SK-N-SH treated with all-trans-retinoic acid at 6 μM for 48 hours (cell line): ENCODE results near the gene MAP3K12.

Source experiments
- ATAC-seq: fragments of 200-7000 bp; cut with Tn5 transposase; 3 replicates; pipeline ENCODE4 v1.9.1; 2020; ENCODE audit warnings: mild to moderate bottlenecking, moderate library complexity
- BACH2 ChIP-seq: fragments of 250-450 bp; sonication (Bioruptor Pico); IDR thresholded peaks from 2 replicates; pipeline ENCODE4 v1.9.0; 2021; ENCODE audit warnings: mild to moderate bottlenecking, borderline replicate concordance
- CSDC2 ChIP-seq: fragments of 250-450 bp; sonication (Bioruptor Pico); IDR thresholded peaks from 2 replicates; pipeline ENCODE4 v1.5.0; 2020; ENCODE audit warnings: mild to moderate bottlenecking, moderate library complexity
- CSRNP3 ChIP-seq: fragments of 250-450 bp; sonication (Bioruptor Pico); IDR thresholded peaks from 2 replicates; pipeline ENCODE4 v1.5.1; 2021; ENCODE audit warnings: mild to moderate bottlenecking, moderate library complexity
- ESRRG ChIP-seq: fragments of 250-450 bp; sonication (Bioruptor Pico); IDR thresholded peaks from 2 replicates; pipeline ENCODE4 v1.6.1; 2021; ENCODE audit warnings: mild to moderate bottlenecking
- GLIS3 ChIP-seq: fragments of 250-450 bp; sonication (Bioruptor Pico); IDR thresholded peaks from 2 replicates; pipeline ENCODE4 v1.5.0; 2020; ENCODE audit warnings: mild to moderate bottlenecking, moderate library complexity
- ISL1 ChIP-seq: fragments of 250-450 bp; sonication (Bioruptor Pico); IDR thresholded peaks from 2 replicates; pipeline ENCODE4 v2.1.2; 2022; ENCODE audit warnings: mild to moderate bottlenecking, moderate library complexity
- PATZ1 ChIP-seq: fragments of 250-450 bp; sonication (Bioruptor Pico); IDR thresholded peaks from 2 replicates; pipeline ENCODE4 v1.8.0; 2020; ENCODE audit warnings: mild to moderate bottlenecking, moderate library complexity, borderline replicate concordance
- RARB ChIP-seq: fragments of 250-450 bp; sonication (Bioruptor Pico); IDR thresholded peaks from 2 replicates; pipeline ENCODE4 v1.8.0; 2021; ENCODE audit warnings: mild to moderate bottlenecking, moderate library complexity
- SNAI2 ChIP-seq: fragments of 250-450 bp; sonication (Bioruptor Pico); IDR thresholded peaks from 2 replicates; pipeline ENCODE4 v1.5.0; 2020; ENCODE audit warnings: mild to moderate bottlenecking, moderate library complexity
- TCF4 ChIP-seq: fragments of 250-450 bp; sonication (Bioruptor Pico); IDR thresholded peaks from 2 replicates; pipeline ENCODE4 v1.8.0; 2021; ENCODE audit warnings: mild to moderate bottlenecking, moderate library complexity, borderline replicate concordance
- TOX ChIP-seq: fragments of 250-450 bp; sonication (Bioruptor Pico); IDR thresholded peaks from 2 replicates; pipeline ENCODE4 v1.8.0; 2021; ENCODE audit warnings: mild to moderate bottlenecking, moderate library complexity, borderline replicate concordance
- TSHZ2 ChIP-seq: fragments of 250-450 bp; sonication (Bioruptor Pico); IDR thresholded peaks from 2 replicates; pipeline ENCODE4 v1.5.0; 2020; ENCODE audit warnings: mild to moderate bottlenecking, moderate library complexity
- ZFP3 ChIP-seq: fragments of 250-450 bp; sonication (Bioruptor Pico); IDR thresholded peaks from 2 replicates; pipeline ENCODE4 v1.5.0; 2020; ENCODE audit warnings: mild to moderate bottlenecking, moderate library complexity
- ZFP30 ChIP-seq: fragments of 450-650 bp; formaldehyde crosslinking; IDR thresholded peaks from 2 replicates; pipeline ENCODE4 v1.5.0; 2022; ENCODE audit warnings: mild to moderate bottlenecking, moderate library complexity
- ZNF70 ChIP-seq: fragments of 450-650 bp; formaldehyde crosslinking; IDR thresholded peaks from 2 replicates; pipeline ENCODE4 v1.5.0; 2020; ENCODE audit warnings: mild to moderate bottlenecking, moderate library complexity
- ZNF8 ChIP-seq: fragments of 450-650 bp; formaldehyde crosslinking; IDR thresholded peaks from 2 replicates; pipeline ENCODE4 v1.5.0; 2020; ENCODE audit warnings: mild to moderate bottlenecking, moderate library complexity
- TF ChIP-seq, protein P1 (sequence below): fragments of 250-450 bp; sonication (Bioruptor Pico); IDR thresholded peaks from 2 replicates; pipeline ENCODE4 v1.8.0; 2021; ENCODE audit warnings: low read depth, mild to moderate bottlenecking, moderate library complexity, borderline replicate concordance

MAP3K12 gene

GRCh38 chr12:53530061-53530460 is 30.8 kb upstream of the MAP3K12 start:
- no peak for ATAC-seq
- TF ChIP-seq ESRRG (CRISPR knock-in tag) (no peak), SNAI2 (CRISPR knock-in tag) (no peak), CSRNP3 (CRISPR knock-in tag) (no peak), BACH2 (no peak)
- TF ChIP-seq, all 23 proteins: peak for 0

- ATAC-seq = no peak
- no peak for TF ChIP-seq TSHZ2 (CRISPR knock-in tag)
- no peak for TF ChIP-seq ZFP30
- no peak for TF ChIP-seq ISL1 (CRISPR knock-in tag)
- TF ChIP-seq ZFP3 (CRISPR knock-in tag) = no peak
- TF ChIP-seq SNAI2 (CRISPR knock-in tag) = no peak
- TF ChIP-seq GLIS3 (CRISPR knock-in tag) = no peak
- no peak for TF ChIP-seq PATZ1 (CRISPR knock-in tag)
- no peak for TF ChIP-seq TCF4 (CRISPR knock-in tag)
Measured at GRCh38 chr12:53524476-53524875, 25.2 kb upstream of the MAP3K12 start.

GRCh38 chr12:53523131-53523530 is 23.9 kb upstream of the MAP3K12 start:
- TF ChIP-seq CSRNP3 (CRISPR knock-in tag) = no peak
- no peak for TF ChIP-seq BACH2
- ATAC-seq = no peak

DNA sequence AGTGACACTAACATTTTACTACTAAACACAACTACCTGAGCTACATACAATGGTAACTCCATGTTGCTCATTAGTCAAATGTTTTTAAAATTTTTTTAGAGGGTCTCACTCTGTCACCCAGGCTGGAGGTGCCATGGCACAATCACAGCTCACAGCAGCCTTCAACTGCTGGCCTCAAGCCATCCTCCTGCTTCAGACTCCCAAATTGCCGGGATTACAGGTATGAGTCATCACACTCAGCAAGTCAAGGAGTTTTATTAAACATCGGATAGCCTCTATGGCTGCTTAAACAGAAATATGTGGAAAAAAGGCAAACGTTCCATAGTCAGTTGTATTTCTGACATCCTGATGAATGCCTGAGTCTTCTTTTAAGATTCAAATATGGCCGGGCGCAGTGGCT is 19.1 kb upstream of the MAP3K12 start:
- no peak for ATAC-seq
- no peak for TF ChIP-seq CSDC2 (CRISPR knock-in tag)
- TF ChIP-seq ESRRG (CRISPR knock-in tag) = no peak
- no peak for TF ChIP-seq RARB (CRISPR knock-in tag)
- TF ChIP-seq PATZ1 (CRISPR knock-in tag) = no peak
- no peak for TF ChIP-seq ZNF70 (CRISPR knock-in tag)
- no peak for TF ChIP-seq ZNF8 (CRISPR knock-in tag)
- TF ChIP-seq GLIS3 (CRISPR knock-in tag) = no peak
- no peak for TF ChIP-seq ZFP3 (CRISPR knock-in tag)
- TF ChIP-seq TOX (CRISPR knock-in tag) = no peak
- no peak for TF ChIP-seq ZFP30
- TF ChIP-seq ISL1 (CRISPR knock-in tag) = no peak

DNA sequence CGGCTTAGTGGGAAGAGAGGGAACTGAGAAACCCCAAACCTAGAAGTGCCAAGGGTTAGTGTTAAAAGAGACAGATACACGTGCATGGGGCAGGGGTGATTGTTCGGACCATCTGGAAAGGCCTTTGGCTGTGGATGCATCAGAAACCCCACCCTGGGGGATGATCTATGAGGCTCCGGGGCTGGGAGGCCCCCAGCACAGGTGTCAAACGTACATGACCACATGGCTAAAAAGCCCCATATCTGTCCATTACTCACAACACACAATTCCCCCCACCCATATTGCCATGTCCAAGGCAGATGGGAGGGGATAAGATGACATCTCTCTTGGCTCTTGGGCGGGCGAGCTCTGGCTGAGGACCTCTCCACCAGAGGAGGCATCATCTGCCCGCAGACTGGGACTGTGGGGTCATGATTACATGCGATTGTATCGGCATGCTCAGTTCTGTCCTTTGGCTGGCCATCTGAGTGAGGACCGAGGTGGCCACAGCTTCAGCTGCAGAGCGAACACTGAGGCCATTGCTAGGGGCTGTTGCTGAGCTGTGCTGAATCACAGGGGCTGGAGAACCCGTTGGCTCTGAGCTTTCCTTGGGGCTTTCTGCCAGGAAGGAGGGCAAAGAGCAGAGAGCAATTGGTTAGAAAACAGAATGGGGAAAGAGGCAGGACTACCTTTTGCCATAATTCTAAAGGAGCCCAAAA is 17.6 kb upstream of the MAP3K12 start:
- ATAC-seq = no peak
- TF ChIP-seq TCF4 (CRISPR knock-in tag) (no peak), ISL1 (CRISPR knock-in tag) (no peak)
- TF ChIP-seq, protein P1, sequence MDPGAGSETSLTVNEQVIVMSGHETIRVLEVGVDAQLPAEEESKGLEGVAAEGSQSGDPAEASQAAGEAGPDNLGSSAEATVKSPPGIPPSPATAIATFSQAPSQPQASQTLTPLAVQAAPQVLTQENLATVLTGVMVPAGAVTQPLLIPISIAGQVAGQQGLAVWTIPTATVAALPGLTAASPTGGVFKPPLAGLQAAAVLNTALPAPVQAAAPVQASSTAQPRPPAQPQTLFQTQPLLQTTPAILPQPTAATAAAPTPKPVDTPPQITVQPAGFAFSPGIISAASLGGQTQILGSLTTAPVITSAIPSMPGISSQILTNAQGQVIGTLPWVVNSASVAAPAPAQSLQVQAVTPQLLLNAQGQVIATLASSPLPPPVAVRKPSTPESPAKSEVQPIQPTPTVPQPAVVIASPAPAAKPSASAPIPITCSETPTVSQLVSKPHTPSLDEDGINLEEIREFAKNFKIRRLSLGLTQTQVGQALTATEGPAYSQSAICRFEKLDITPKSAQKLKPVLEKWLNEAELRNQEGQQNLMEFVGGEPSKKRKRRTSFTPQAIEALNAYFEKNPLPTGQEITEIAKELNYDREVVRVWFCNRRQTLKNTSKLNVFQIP (CRISPR knock-in tag) = no peak
